Activated gamma-delta T cell (primary cell): ENCODE results near the gene MDH2.
"Not testable (repeated sequence)": the region's sequence is repeated elsewhere in the genome, so short reads cannot be mapped to it uniquely, and the experiment has no call there.

Experiments
- DNase-seq: peaks from one replicate; lab custom pipeline; 2025; lab: John Stamatoyannopoulos, UW
- total RNA-seq, 2 donors: gene quantifications; one replicate each; lab custom pipeline; 2026; lab: John Stamatoyannopoulos, UW

The MDH2 gene, protein sequence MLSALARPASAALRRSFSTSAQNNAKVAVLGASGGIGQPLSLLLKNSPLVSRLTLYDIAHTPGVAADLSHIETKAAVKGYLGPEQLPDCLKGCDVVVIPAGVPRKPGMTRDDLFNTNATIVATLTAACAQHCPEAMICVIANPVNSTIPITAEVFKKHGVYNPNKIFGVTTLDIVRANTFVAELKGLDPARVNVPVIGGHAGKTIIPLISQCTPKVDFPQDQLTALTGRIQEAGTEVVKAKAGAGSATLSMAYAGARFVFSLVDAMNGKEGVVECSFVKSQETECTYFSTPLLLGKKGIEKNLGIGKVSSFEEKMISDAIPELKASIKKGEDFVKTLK
- total RNA-seq: 60.6 to 60.7 reads per million in 2 donors

DNA sequence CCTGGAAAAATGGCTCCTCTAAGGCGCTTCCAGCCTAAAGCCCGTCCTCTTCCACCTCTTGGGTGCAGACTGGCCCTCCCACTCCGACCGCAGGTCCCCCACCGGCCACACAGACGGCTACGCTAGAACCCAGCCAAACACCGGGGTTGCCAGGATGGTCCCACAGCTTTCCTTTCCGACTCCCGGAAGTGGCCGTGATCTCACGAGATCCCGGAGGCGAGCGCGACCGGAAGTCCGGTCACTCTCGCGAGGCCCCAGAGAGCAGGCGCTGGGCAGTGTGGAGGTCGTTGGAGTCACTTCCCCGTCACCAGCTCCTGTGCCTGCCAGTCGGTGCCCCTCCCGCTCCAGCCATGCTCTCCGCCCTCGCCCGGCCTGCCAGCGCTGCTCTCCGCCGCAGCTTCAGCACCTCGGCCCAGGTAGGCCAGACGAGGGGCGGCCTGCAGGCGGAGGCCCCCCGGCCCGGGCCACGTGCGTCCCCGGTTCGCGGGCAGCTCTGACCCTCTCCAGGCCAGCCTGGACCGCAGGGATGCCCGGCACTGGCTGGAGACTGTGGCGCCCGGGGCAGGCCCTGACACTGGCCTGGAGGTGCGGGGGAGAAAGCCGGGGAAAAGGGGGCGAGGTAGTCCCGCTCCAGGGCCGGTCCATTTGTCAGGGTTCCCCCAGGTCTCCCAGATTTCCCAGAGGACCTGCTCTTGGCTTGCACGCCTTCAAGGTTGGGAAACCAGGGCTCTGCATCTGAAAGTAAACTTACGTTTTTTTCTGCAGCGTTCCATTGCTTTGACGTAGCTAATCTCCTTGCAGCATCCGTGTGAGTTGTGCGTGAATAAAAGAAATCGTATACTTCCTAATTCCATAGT lies at the start of gene MDH2, which contains the start of gene STYXL1:
Gene MDH2 (plus strand): TSS at position 296 of the 857 bp plus-strand sequence. CDS start 55 bp downstream, at position 351.
Gene STYXL1 (minus strand): TSS at position 190 of the 857 bp plus-strand sequence. CDS start 17,477 bp downstream, outside the sequence.
- DNase-seq: peak; percentile 78

DNA sequence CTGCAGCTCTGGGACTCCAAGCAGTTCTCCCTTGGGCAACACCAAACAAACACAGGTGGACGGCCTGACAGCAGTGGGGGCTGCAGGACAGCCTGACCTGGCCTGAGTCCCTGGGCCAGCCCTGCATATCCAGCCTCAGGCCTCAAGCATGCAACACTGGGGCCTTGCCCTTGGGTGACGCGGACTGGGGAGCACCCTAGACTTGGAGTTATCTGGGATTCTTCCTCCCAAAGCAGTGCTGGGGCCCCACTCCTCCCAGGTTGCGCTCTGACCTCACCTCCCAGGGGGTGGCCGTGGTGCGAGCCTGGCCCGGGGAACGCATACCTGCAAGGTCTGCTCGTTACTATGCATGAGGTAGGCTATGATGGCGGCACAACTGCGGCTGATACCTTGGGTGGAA lies 47.3 kb upstream of the MDH2 start:
- no peak for DNase-seq

- DNase-seq: no peak
Observed at GRCh38 chr7:76002139-76002538, 45.8 kb upstream of the MDH2 start.

DNA sequence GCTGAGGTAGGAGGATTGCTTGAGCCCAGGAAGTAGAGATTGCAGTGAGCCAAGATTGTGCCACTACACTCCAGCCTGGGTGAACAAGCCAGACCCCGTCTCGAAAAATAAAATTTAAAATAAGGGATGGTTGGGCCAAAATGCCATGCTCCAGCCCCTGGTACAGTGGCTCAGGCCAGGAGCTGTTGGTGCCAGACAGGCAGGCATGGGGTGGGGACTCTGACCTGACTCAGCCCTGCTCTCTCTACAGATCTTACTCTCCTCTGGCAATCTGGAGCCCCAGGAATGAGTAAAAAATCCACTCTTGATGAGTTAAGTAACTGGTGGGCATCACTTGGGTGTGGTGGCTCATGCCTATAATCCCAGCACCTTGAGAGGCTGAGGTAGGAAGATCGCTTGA lies 45.1 kb upstream of the MDH2 start:
- no peak for DNase-seq

GRCh38 chr7:76003351-76003750 lies 44.6 kb upstream of the MDH2 start:
- DNase-seq: no peak

GRCh38 chr7:76005004-76005403 lies 42.9 kb upstream of the MDH2 start:
- not testable (repeated sequence) for DNase-seq

DNA sequence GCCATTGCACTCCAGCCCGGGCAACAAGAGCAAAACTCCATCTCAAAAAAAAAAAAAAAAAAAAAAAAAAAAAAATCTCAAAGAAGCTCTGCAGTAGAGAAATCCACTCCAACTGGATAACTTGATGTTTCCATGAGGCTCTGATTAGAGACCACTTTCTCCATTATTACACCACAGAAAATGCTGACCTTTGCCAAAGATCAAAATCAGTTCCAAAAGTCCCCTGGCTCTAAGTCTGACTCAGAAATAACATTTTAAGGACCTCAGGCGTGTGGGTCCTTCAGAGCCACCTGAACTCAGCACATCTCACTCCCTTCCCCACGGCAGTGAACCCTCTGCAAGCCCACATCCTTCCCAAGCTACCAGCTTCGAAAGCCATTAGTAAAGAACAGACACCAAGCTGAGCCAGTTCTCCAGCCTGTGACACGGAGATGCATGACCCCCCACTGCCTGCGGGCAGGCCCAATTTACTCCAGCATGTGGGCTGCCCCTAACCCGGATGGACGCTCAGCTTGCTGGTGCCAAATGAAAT lies 39.7 kb upstream of the MDH2 start:
- DNase-seq: no peak

- no peak for DNase-seq
Observed at GRCh38 chr7:76009672-76010600, 38.0 kb upstream of the MDH2 start.

GRCh38 chr7:76011442-76011861 lies 36.5 kb upstream of the MDH2 start:
- DNase-seq: no peak

DNA sequence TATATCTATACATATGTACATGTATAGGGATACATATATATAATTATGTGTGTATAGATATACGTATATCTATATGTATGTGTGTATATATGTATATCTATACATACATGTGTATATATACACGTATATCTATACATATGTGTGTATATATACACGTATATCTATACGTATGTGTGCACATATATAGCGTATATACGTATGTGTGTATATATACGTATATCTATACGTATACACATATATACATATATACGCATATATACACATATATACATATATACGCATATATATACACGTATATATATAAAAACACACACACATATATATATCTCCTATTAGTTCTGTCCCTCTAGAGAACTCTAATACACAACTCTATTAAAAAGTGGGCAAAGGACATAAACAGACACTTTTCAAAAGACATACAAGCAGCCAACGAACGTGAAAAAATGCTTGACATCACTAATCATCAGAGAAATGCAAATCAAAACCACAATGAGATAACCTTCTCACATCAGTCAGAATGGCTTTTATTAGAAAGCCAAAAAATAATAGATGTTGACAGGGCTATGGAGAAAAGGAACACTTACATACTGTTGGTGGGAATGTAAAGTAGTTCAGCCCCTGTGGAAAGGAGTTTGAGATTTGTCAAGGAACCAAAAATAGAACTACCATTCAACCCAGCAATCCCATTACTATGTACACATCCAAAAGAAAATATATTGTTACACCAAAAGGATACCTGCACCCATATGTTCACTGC lies 31.5 kb upstream of the MDH2 start:
- no peak for DNase-seq

DNA sequence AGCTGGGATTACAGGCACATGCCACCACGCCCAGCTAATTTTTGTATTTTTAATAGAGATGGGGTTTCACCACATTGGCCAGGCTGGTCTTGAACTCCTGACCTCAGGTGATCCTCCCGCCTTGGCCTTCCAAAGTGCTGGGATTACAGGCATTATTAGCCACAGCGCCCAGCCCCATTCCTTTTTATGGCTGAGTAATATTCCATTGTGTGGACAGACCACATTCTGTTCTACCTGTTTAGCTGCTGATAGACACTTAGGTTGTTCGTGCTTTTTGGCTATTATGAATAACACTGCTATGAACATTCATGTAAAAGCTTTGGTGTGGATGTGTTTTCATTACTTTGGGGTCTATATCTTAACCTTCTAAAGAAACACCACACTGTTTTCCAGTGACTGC lies 29.4 kb upstream of the MDH2 start:
- not testable (repeated sequence) for DNase-seq

DNA sequence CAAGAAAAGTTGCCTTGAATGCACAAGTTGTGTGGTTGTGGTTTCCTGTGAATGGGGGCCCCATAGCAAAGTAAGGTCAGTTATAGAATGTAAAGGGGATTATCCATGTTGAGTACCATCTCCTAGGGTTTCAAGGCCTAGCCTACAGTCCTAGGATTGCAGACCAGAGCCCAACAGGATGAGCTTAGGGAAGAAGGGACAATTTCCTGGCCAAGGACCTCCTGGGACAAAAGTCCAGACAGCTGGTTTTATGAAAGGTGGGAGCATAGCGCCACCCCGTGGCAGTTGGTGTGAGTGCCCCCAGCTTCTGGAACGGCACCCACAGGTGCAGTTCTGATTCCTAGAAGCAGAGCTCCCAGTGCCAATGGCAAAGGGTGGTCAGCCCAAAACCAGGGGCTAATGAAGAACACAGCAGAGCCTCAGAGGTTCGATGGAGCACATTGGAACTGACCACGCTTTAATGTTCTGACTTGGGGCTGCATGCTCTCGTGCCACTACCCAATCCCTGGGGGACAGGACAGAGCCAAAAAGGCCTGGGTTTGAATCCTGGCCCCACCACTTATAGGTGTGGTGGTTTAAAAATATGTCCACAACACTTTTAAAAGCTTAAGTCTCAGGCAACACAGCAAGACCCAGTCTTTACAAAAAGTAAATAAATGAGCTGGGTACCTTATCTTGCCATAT lies 27.7 kb upstream of the MDH2 start:
- no peak for DNase-seq

GRCh38 chr7:76022026-76022780 lies 25.7 kb upstream of the MDH2 start:
- no peak for DNase-seq

GRCh38 chr7:76023002-76023401 lies 24.9 kb upstream of the MDH2 start:
- DNase-seq: no peak

DNA sequence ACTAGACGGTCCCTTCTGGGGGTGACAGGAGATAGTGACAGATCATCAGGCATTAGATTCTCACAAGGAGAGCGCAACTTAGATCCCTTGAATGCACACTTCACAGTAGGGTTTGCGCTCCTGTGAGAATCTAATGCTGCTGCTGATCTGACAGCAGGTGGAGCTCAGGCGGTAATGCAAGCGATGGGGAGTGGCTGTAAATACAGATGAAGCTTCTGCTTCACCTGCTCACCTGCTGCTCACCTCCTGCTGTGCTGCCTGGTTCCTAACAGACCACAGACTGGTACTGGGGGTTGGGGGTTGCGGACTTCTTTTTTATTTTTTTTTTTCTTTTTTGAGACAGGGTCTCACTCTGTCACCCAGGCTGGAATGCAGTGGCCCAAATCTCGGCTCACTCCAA lies 18.2 kb upstream of the MDH2 start:
- DNase-seq: not testable (repeated sequence)

DNA sequence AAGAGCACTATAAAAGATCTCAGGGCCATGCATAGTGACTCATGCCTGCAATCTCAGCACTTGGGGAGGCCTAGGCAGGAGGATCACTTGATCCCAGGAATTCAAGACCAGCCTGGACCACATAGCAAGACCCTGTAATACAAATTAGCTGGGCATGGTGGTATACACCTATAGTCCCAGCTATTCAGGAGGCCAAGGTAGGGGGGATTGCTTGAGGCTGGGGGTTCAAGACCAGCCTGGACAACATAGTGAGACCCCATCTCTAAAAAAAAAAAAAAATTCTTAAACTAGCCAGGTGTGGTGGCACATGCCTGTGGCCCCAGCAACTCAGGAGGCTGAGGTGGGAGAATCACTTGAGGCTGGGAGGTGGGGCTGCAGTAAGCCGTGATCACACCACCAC lies 15.9 kb upstream of the MDH2 start:
- no peak for DNase-seq

DNA sequence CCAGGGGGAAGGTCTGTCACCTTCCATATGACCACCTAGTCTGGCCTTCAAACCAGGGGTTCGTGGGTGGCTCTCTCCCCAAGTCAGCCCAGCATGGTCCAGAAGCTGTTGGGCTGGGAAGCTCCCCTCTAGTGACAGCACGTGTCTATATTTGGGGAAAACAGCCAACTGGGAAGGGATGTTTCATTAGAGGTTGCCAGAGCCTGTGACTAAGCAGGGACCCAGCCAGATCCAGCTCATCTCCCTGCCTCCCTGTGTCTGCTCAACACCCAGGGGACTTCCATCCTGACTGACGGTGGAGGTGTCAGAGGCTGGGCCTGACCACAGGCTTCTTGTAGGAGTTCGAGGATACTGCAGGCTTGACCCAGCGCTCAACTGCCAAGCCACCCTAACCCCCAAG lies 10.6 kb upstream of the MDH2 start:
- no peak for DNase-seq

DNA sequence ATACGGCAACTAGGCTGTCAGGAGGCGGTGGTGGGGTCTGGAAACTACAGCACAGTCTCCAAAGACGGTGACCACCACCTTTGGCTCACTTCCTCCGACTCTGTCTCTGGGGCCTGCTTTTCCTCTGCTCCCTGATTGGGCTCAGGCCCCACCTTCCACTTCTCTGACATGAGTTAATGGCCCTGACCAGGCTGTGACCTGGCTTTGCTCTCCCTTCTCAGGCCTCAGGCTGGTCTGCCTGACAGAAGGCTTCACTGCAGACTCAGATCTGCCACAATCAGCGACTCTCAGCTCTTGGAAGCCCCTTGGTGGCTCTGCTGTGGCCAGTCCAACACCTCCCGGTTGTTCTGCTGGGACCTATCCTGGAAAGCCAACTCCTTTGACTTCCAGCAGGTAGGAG lies 7.8 kb upstream of the MDH2 start:
- no peak for DNase-seq

- no peak for DNase-seq
Observed at GRCh38 chr7:76044375-76044865, 3.5 kb upstream of the MDH2 start.
